Measurements from ENCODE around the gene CITED4.

The CITED4 gene

DNA sequence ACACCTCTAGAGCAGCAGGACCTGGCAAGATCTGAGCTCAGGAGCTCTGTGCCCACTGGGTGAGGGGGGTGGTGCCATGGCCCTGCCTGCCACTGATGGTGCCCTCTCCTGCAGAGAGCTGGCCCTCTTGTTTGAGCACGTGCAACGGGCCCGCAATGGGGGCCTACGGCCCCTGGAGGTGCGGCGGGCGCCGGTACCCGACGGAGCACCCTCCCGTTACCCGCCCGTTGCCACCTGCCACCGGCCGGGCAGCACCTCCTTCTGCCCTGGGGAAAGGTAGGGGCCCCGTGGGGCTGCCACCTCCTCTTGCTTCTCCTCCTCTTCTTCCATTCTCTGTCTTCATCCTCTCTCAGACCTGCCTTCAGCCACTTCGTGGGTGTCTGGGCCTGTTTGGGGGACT is 38.2 kb downstream of the CITED4 start:
- H3K27ac ChIP-seq (ENCODE audit: low read depth, low read length), result no peak overlapping the region
- no peaks in the 10 kb centered on the region for H3K27me3 ChIP-seq (ENCODE audit: control insufficient read depth in 1 of 2, insufficient read depth in 2 of 2, low read length in 2 of 2)
- no peaks in the 10 kb centered on the region for H3K4me1 ChIP-seq (ENCODE audit: control insufficient read depth in 1 of 2, insufficient read depth in 2 of 2, low read length in 2 of 2)
- H3K9me3 ChIP-seq (ENCODE audit: control insufficient read depth in 1 of 2, low read length in 2 of 2), result no peaks in the 10 kb centered on the region
- no peak overlapping the region for H3K9ac ChIP-seq (ENCODE audit: low read depth in 1 of 2, low read length in 2 of 2)
- no peaks in the 10 kb centered on the region for H3K36me3 ChIP-seq (ENCODE audit: control insufficient read depth in 1 of 2, insufficient read depth in 2 of 2, low read length in 2 of 2)
- no peak overlapping the region for H3K4me3 ChIP-seq (ENCODE audit: low read depth in 1 of 2, low read length in 2 of 2)

DNA sequence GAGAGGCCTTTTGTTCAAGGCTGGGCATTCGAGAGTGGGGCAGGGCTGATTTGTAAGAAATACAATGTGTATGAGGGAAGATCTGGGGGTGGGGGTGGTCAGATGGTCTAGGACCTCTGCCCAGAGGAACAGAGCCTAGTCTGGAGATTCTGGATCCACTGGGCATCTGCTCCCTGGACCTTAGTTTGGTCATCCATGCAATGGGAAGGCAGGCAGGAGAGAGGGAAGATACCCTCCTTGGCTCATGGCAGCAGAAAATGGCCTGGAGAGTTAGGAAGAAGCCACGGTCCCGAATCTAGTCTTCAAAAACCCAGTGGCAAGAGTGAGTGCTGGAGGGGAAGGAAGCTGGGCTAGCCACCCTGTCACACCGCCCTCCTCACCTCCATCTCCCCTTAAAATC is 38.8 kb downstream of the CITED4 start:
- no peak overlapping the region for H3K4me3 ChIP-seq (ENCODE audit: low read depth in 1 of 2, low read length in 2 of 2)
- H3K9me3 ChIP-seq (ENCODE audit: control insufficient read depth in 1 of 2, low read length in 2 of 2), result no peaks in the 10 kb centered on the region
- H3K27me3 ChIP-seq (ENCODE audit: control insufficient read depth in 1 of 2, insufficient read depth in 2 of 2, low read length in 2 of 2), result no peaks in the 10 kb centered on the region
- no peaks in the 10 kb centered on the region for H3K4me1 ChIP-seq (ENCODE audit: control insufficient read depth in 1 of 2, insufficient read depth in 2 of 2, low read length in 2 of 2)
- H3K27ac ChIP-seq (ENCODE audit: low read depth, low read length), result no peak overlapping the region
- H3K9ac ChIP-seq (ENCODE audit: low read depth in 1 of 2, low read length in 2 of 2), result no peak overlapping the region
- H3K36me3 ChIP-seq (ENCODE audit: control insufficient read depth in 1 of 2, insufficient read depth in 2 of 2, low read length in 2 of 2), result no peaks in the 10 kb centered on the region

DNA sequence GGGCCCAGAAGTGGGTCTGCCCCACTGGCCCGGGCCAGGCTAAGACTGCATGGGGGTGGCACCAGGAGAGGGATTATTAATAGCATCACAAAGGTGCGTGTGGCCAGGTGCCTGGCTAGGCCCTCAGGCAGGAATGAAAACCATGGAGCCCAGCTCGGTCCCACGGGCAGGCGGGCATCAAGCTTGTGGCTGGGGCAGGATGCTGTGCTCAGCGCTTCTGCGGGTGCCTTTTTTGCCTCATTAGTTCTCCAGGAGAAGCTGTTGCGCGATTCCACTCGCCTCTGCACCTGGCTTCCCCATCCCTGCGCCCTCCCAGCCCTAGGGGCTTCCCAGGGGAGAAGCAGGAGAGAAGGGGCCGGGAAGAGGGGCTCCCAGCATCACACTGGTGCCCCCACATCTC is 39.3 kb downstream of the CITED4 start:
- no peaks in the 10 kb centered on the region for H3K36me3 ChIP-seq (ENCODE audit: control insufficient read depth in 1 of 2, insufficient read depth in 2 of 2, low read length in 2 of 2)
- H3K4me1 ChIP-seq (ENCODE audit: control insufficient read depth in 1 of 2, insufficient read depth in 2 of 2, low read length in 2 of 2), result peaks cover 0 to 4% of the 10 kb centered on the region in 2 donors
- H3K9me3 ChIP-seq (ENCODE audit: control insufficient read depth in 1 of 2, low read length in 2 of 2), result no peaks in the 10 kb centered on the region
- peaks cover 0 to 1% of the 10 kb centered on the region in 2 donors for H3K27me3 ChIP-seq (ENCODE audit: control insufficient read depth in 1 of 2, insufficient read depth in 2 of 2, low read length in 2 of 2)
- no peak overlapping the region for H3K27ac ChIP-seq (ENCODE audit: low read depth, low read length)
- no peak overlapping the region for H3K9ac ChIP-seq (ENCODE audit: low read depth in 1 of 2, low read length in 2 of 2)
- no peak overlapping the region for H3K4me3 ChIP-seq (ENCODE audit: low read depth in 1 of 2, low read length in 2 of 2)

DNA sequence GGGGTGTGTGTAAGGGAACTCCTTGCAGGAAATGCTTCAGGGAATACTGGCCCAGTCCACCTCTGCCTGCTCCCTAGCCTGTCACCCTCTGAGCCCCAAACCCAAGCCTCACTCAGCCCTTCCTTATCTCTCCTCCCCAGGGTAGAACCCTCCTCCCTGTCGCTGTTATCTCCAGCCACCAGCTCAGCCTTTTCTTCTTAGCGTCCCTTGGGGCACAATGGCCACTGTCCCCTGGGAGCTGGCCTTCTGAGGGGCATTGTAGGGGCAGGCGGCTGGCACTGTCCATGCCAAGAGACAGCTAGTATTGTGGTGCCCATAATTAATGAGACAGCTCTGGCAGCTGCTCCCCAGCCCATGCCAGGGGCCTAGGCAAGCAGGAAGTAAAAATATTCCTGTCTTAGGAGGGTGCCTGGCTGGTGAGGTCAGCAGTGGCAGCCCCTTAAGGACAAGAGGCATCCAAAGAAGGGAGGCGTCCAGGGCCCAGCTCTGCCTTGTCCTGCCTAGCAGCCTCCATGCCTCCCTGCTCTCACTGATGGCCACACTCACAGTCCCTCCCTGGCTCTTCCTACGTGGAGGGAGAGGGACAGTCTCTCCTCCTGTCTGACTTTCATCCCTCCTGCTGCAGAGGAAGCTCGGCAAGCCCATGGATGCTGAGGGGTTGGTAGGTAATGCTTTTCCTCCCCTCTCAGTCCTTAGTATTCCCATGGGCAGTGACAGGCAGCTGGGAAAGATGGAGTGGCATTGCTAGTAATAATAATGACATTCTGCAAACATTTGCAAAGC is 41.1 kb downstream of the CITED4 start:
- Histone ChIP-seq H3K27ac (ENCODE audit: low read depth, low read length) (no peak overlapping the region), H3K9ac (ENCODE audit: low read depth in 1 of 2, low read length in 2 of 2) (no peak overlapping the region), H3K4me1 (ENCODE audit: control insufficient read depth in 1 of 2, insufficient read depth in 2 of 2, low read length in 2 of 2) (peaks cover 0 to 6% of the 10 kb centered on the region in 2 donors), H3K9me3 (ENCODE audit: control insufficient read depth in 1 of 2, low read length in 2 of 2) (no peaks in the 10 kb centered on the region), H3K4me3 (ENCODE audit: low read depth in 1 of 2, low read length in 2 of 2) (no peak overlapping the region), H3K36me3 (ENCODE audit: control insufficient read depth in 1 of 2, insufficient read depth in 2 of 2, low read length in 2 of 2) (no peaks in the 10 kb centered on the region), H3K27me3 (ENCODE audit: control insufficient read depth in 1 of 2, insufficient read depth in 2 of 2, low read length in 2 of 2) (peaks cover 0 to 7% of the 10 kb centered on the region in 2 donors)

DNA sequence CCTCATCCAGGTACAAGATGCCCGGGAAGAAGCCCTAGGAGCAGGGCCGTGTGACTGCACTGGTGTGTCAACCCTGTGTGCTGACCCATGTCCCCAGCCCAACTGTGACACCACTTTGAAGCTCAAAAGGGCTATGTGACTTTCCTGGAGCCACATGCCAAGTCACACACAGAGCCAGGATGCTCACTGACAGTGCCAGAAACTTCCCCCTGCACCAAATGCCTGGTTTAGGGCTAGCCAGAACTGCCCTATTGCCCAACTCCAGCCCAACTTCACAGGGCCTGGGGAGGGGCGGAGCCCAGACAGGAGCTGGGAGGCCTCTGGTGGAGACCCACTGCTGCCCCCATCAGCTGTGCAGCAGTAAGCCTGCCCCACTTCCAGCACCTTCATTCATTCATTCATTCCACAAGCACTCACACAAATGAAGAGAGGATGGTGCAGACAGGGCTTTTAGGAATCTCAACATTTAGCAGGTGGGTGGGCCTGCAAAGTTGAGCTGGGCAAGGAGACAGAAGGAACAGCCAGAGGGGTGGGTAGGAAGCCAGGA is 41.8 kb downstream of the CITED4 start:
- Histone ChIP-seq H3K36me3 (ENCODE audit: control insufficient read depth in 1 of 2, insufficient read depth in 2 of 2, low read length in 2 of 2) (no peaks in the 10 kb centered on the region), H3K27me3 (ENCODE audit: control insufficient read depth in 1 of 2, insufficient read depth in 2 of 2, low read length in 2 of 2) (peaks cover 0 to 7% of the 10 kb centered on the region in 2 donors), H3K4me3 (ENCODE audit: low read depth in 1 of 2, low read length in 2 of 2) (no peak overlapping the region), H3K4me1 (ENCODE audit: control insufficient read depth in 1 of 2, insufficient read depth in 2 of 2, low read length in 2 of 2) (peaks cover 0 to 6% of the 10 kb centered on the region in 2 donors), H3K9me3 (ENCODE audit: control insufficient read depth in 1 of 2, low read length in 2 of 2) (no peaks in the 10 kb centered on the region), H3K9ac (ENCODE audit: low read depth in 1 of 2, low read length in 2 of 2) (no peak overlapping the region), H3K27ac (ENCODE audit: low read depth, low read length) (no peak overlapping the region)

DNA sequence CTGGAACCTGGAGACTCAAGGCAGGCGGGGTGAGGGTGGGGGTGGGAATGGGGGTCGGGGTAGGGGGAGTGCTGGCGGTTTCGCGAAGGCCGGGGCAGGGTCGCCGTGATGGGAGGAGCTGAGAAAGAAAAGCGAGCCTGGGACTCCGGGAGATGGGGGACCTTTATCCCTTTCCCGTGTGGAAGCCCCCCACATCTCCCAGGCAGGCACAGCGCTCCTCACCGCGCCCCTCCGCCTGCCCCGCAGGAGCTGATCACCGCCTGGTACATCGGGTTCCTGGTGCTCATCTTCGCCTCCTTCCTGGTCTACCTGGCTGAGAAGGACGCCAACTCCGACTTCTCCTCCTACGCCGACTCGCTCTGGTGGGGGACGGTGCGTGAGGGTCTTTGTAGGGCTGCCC is 43.1 kb downstream of the CITED4 start:
- Histone ChIP-seq H3K9ac (ENCODE audit: low read depth in 1 of 2, low read length in 2 of 2) (no peak overlapping the region), H3K36me3 (ENCODE audit: control insufficient read depth in 1 of 2, insufficient read depth in 2 of 2, low read length in 2 of 2) (no peaks in the 10 kb centered on the region), H3K27me3 (ENCODE audit: control insufficient read depth in 1 of 2, insufficient read depth in 2 of 2, low read length in 2 of 2) (peaks cover 0 to 7% of the 10 kb centered on the region in 2 donors), H3K4me3 (ENCODE audit: low read depth in 1 of 2, low read length in 2 of 2) (no peak overlapping the region), H3K4me1 (ENCODE audit: control insufficient read depth in 1 of 2, insufficient read depth in 2 of 2, low read length in 2 of 2) (peaks cover 0 to 6% of the 10 kb centered on the region in 2 donors), H3K27ac (ENCODE audit: low read depth, low read length) (no peak overlapping the region), H3K9me3 (ENCODE audit: control insufficient read depth in 1 of 2, low read length in 2 of 2) (no peaks in the 10 kb centered on the region)

DNA sequence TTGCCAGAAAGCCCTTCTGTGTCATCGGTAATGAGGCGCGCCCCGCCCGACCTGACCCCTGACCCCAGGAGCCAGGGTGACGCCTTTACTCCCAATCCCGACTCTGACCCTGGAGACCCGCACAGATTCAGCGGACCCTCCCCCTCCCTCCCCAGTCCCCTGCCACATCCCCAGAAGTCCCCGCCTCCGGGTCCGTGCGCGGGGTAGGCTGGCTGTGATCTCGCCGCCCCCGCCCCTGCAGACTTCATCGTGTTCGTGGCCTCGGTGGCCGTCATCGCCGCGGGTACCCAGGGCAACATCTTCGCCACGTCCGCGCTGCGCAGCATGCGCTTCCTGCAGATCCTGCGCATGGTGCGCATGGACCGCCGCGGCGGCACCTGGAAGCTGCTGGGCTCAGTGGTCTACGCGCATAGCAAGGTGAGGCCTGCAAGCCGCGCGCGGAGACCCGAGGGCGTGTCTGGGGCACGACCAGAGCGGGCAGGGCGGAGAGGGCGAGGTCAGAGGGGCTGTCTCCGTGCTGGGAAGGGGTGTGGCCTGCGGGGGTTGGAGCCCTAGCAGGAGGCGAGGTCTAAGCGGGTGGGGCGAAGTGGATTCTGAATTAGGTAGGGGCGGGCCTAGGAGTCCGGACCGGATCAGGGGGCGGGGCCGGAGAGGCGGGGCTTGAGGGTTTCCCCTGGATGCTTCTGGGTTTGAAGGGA is 43.8 kb downstream of the CITED4 start:
- no peaks in the 10 kb centered on the region for H3K9me3 ChIP-seq (ENCODE audit: control insufficient read depth in 1 of 2, low read length in 2 of 2)
- H3K27me3 ChIP-seq (ENCODE audit: control insufficient read depth in 1 of 2, insufficient read depth in 2 of 2, low read length in 2 of 2), result peaks cover 0 to 7% of the 10 kb centered on the region in 2 donors
- H3K4me1 ChIP-seq (ENCODE audit: control insufficient read depth in 1 of 2, insufficient read depth in 2 of 2, low read length in 2 of 2), result peaks cover 0 to 6% of the 10 kb centered on the region in 2 donors
- H3K27ac ChIP-seq (ENCODE audit: low read depth, low read length), result no peak overlapping the region
- H3K4me3 ChIP-seq (ENCODE audit: low read depth in 1 of 2, low read length in 2 of 2), result peak overlapping the region; percentile 60 to 68
- no peaks in the 10 kb centered on the region for H3K36me3 ChIP-seq (ENCODE audit: control insufficient read depth in 1 of 2, insufficient read depth in 2 of 2, low read length in 2 of 2)
- no peak overlapping the region for H3K9ac ChIP-seq (ENCODE audit: low read depth in 1 of 2, low read length in 2 of 2)

DNA sequence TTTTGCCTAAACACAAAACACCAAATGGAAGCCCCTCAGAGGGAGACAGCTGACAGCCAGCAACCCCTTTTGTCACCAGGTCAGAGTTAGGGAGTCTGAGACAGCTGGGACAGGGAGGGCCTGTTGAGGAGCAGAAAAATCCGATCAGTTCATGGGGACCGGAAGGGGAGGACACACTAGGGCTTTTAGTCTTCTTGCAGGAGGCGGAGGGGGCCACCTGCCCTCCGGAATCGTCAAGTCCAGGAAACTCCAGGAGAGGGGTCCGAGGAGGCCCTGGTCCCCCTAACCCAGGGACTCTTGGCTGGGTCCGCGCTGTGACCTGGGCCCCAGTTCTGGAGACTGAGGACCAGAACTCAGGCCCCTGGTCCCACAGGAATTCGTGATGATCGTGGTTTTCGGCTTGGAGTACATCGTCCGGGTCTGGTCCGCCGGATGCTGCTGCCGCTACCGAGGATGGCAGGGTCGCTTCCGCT is 44.3 kb downstream of the CITED4 start:
- Histone ChIP-seq H3K9me3 (ENCODE audit: control insufficient read depth in 1 of 2, low read length in 2 of 2) (no peaks in the 10 kb centered on the region), H3K4me1 (ENCODE audit: control insufficient read depth in 1 of 2, insufficient read depth in 2 of 2, low read length in 2 of 2) (peaks cover 0 to 6% of the 10 kb centered on the region in 2 donors), H3K36me3 (ENCODE audit: control insufficient read depth in 1 of 2, insufficient read depth in 2 of 2, low read length in 2 of 2) (no peaks in the 10 kb centered on the region), H3K27me3 (ENCODE audit: control insufficient read depth in 1 of 2, insufficient read depth in 2 of 2, low read length in 2 of 2) (peaks cover 0 to 7% of the 10 kb centered on the region in 2 donors), H3K27ac (ENCODE audit: low read depth, low read length) (no peak overlapping the region), H3K9ac (ENCODE audit: low read depth in 1 of 2, low read length in 2 of 2) (no peak overlapping the region), H3K4me3 (ENCODE audit: low read depth in 1 of 2, low read length in 2 of 2) (peak overlapping the region; percentile 60 to 68)

DNA sequence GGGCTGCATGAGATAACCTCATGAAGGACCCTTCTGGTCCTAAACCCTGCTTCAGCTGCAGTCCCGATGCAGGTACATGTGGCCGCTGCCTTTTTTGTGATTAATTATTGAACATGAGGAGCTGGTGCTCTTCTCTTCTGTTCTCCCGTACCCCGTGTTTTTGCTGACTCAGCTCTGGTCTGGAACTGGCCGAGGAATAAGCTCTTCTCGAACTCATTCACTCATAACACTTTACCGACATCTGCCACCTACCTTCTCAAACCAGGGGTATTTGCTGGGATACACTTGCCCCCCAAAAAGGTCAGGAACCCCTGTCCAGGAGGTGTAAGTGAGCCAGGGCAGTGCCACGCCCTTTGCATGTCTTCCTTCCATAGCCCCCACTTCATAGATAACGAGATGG is 46.7 kb downstream of the CITED4 start:
- peaks cover 0 to 7% of the 10 kb centered on the region in 2 donors for H3K27me3 ChIP-seq (ENCODE audit: control insufficient read depth in 1 of 2, insufficient read depth in 2 of 2, low read length in 2 of 2)
- H3K27ac ChIP-seq (ENCODE audit: low read depth, low read length), result no peak overlapping the region
- H3K4me1 ChIP-seq (ENCODE audit: control insufficient read depth in 1 of 2, insufficient read depth in 2 of 2, low read length in 2 of 2), result peaks cover 6 to 8% of the 10 kb centered on the region in 2 donors
- H3K4me3 ChIP-seq (ENCODE audit: low read depth in 1 of 2, low read length in 2 of 2), result no peak overlapping the region
- H3K9me3 ChIP-seq (ENCODE audit: control insufficient read depth in 1 of 2, low read length in 2 of 2), result no peaks in the 10 kb centered on the region
- no peaks in the 10 kb centered on the region for H3K36me3 ChIP-seq (ENCODE audit: control insufficient read depth in 1 of 2, insufficient read depth in 2 of 2, low read length in 2 of 2)
- H3K9ac ChIP-seq (ENCODE audit: low read depth in 1 of 2, low read length in 2 of 2), result no peak overlapping the region
